GM19351 (cell line): ENCODE data around the gene PLXNA2.

Experiments used
- ATAC-seq: cut with Tn5 transposase; IDR thresholded peaks from one replicate; pipeline ENCODE4 v1.9.1; 2021; ENCODE audit warnings: mild to moderate bottlenecking, moderate library complexity; ENCODE audit not compliant: unreplicated experiment

Gene PLXNA2

DNA sequence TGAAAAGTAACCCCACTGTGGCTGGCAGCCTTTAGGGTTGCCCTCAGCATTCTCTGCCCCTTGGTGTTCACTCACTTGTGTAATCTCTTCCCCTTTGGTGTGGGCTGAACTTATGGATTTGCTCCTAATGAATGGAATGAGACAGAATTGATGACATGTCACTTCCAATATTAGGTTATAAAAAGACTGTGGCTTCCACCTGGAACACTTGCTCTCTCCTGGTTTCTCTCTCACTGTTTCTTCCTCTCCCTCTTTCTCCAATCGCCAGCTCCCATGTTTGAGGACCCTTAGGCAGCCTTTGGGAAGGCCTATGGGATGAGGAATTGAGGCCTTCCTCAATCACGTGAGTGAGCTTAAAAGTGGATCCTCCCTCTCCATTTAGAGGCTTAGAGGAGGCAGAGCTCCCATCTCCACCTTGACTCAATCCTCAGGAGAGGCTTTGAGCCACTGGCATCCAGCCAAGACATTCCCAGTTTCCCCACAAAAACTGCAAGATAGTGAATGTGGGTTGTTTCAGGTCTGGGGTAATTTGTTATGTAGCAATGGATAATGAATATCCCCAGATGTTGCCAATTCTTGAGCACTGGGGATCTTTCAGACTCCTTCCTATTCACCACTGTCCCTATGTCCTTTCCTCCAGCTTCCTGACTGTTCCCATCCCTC is 237.8 kb downstream of the PLXNA2 start:
- ATAC-seq: no peak

GRCh38 chr1:208004851-208005250 is 239.3 kb downstream of the PLXNA2 start:
- no peak for ATAC-seq

- no peak for ATAC-seq
These were observed 240.9 kb downstream of the PLXNA2 start for GRCh38 chr1:208003241-208003640.

DNA sequence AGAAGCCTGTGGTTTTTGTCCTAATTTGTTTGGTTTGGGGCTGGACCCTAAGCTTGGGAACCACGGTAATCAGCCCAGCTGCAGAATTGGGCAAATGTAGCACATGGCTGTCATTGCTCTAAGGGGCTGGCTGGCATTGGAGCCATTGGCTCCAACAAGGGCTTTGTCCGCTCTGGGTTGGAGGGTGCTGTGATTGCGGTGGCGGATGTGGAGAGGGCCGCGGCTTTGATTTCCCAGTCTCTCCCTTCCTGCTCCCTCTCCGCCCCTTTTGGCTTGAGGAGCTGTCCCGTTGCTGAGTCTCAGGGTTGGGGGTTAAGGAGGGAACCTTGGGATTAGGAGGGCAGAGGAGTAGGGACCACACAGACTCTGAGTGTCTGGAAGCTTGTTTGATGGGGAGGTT is 241.5 kb downstream of the PLXNA2 start:
- ATAC-seq: no peak

DNA sequence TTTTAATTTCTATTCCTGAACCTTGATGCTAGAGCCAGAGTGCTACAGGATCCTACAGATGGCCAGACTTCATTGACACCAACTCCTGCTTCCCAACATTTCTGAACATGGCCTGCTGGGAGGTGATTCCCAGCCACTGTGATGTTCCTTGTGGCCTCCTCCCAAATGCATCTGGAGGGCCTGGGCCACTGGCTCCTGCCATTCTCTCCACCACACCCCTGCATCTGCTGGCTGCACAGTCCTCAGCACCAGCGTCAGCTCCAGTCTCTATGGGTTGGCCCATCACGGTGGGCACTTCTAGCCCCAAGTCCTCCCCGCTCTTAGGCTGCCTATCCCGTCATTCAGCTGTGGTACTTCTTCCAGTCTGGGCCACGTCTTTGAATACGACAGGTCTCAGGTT is 242.1 kb downstream of the PLXNA2 start:
- ATAC-seq: no peak

- ATAC-seq: no peak
These were observed 243.7 kb downstream of the PLXNA2 start for GRCh38 chr1:208000504-208000903.

DNA sequence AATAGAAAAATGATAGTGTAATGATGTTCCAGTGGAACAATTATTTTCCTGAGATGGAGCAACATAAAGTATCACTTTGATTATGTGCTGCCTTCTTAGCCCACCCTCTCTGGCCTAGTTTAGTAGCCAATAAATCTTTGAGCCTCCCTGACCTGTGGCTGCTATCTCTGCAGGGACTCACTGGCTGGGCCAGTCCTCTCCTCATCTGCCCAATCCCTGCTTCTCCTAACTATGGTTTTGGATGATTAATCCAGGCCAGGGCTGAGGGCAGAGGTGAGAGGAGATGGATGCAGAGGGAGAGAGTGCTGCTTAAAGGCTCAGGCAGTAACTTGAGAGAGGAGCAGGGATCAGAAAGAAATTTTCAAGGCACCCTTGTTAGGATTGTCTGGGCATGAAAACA is 244.2 kb downstream of the PLXNA2 start:
- ATAC-seq: no peak

DNA sequence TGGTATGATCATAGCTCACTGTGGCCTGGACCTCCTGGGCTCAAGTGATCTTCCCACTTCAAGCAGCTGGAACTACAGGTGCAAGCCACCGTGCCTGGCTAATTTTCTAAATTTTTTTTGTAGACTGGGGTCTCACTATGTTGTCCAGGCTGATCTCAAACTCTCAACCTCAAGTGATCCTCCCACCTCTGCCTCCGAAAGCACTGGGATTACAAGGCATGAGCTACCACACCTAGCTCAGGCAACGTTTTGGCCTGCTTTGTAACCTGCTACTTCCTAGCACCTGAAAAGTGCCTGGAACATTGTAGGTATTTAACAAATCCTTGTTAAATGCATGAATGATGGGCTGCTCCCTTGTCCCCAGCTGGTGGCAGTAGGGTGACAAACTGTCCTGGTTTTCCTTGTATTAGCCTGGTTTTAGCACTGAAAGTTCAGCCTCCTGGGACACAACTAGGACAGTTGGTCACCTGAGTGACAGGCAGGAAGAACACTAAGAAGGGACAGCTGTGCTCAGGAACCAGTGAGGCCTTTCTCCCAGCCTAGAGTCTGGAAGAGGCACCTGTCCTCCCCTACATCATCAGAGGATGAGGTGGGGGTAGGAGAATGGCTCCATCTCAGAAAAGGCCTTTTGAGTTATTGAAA is 244.8 kb downstream of the PLXNA2 start:
- no peak for ATAC-seq

- ATAC-seq: no peak
These were observed 245.5 kb downstream of the PLXNA2 start for GRCh38 chr1:207998691-207999090.

- ATAC-seq: no peak
These were observed 246.5 kb downstream of the PLXNA2 start for GRCh38 chr1:207997486-207998268.

GRCh38 chr1:207996636-207997035 is 247.5 kb downstream of the PLXNA2 start:
- no peak for ATAC-seq

DNA sequence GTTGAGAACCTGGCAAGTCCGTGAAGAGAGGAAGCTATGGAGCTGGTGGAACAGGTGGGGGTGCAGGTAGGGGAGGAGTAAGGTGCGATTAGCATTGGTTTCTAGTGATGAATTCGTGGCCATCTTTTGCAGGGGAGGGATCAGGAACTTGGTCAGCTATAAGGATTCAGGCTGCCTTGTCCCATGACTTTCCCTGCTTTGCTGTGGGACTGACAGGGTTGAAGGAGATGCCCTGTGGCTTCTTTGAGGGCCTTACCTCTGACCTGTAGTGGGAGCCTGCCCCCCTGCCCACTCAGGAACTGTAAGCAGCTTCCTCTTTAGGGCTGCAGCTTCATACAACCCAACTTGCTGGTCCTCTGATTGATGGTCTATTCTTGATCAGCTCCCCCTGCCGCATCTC is 248.6 kb downstream of the PLXNA2 start:
- ATAC-seq: no peak

DNA sequence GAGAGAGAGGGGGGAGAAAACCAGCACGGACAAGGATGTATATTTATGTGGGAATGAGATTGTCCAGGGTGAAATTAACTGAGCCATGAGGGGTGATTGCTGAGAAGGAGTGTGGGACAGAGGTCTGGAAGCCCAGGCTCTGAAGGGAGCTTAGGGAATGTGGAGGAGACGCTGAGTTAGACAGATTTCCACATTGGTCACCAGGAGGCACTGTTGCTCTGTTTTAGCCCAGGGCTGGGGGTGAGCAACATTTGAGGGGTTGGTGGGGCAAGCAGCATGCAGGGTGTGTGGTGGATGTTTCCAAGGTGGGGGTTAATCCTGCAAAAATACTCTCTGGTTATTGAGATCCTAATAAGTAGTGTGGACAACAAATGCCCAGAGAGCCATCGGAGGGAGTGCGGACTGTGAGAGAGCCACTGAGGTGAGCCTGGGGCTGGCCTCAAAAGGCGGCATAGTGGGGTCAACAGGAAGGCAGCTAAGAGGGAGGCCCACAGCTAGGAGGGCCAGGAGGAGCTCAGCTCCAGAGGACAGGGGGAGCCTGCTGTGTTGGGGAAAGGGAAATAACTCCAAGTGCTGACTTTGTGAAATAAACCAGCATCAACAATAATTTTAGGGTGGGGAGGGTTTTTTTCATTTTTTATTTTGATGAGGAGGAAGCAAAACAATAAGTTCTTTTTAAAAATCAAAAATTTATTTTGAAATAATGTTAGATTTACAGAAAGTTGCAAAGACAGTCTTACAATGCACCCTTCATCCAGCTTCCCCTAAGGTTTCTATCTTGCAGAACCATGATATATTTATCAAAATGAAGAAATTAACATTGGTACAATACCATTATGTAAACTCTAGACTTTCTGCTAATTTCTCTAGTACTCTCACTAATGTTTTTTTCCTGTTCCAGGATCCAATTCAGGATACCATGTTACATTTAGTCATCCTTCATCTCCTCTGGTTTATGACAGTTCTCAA is 250.4 kb downstream of the PLXNA2 start:
- no peak for ATAC-seq

DNA sequence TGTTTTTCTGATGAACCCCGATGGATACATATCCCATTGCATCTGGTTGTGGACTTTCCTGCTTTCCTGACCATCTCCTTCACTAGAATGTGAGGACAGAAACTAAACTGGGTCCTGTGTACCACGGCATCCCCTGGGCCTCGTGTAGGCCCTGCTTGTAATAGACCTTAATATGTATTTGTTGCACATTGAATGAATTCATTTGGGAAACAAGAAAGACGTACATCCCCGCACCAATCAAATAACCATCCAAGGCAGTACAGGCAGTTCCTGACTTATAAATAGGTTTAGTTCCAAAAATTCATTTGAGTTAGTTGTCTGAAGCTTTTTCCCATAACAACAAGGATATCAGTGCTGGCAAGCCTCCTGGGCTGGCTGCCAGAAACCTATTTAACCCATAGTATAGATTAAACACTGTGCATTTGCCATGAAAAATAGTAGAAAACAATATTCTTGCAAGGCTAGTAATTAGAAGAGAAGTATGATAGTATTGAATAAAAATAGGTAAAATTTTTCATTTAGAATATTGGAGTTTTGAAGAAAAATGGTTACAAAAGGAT is 251.4 kb downstream of the PLXNA2 start:
- no peak for ATAC-seq

DNA sequence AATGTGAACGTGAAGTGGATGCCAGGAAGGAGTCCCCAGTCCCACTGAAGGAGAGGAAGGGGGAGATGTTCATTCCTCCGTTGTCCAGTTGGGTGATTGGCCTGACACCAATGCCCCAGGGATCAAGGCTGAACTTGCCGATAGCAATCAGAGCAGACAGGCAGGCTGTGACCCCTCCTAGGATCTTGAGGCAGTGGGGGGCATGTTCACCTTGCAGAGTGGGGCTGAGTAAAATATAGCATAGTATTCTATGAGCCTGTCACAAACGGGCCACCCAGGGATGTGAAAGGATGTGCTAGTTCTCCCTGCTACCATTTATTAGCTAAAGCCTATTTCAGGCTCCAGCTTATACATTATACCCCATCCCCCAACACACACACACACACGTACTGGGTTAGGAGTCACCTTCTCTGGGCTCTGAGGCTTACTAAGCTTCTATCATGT is 252.6 kb downstream of the PLXNA2 start:
- no peak for ATAC-seq

DNA sequence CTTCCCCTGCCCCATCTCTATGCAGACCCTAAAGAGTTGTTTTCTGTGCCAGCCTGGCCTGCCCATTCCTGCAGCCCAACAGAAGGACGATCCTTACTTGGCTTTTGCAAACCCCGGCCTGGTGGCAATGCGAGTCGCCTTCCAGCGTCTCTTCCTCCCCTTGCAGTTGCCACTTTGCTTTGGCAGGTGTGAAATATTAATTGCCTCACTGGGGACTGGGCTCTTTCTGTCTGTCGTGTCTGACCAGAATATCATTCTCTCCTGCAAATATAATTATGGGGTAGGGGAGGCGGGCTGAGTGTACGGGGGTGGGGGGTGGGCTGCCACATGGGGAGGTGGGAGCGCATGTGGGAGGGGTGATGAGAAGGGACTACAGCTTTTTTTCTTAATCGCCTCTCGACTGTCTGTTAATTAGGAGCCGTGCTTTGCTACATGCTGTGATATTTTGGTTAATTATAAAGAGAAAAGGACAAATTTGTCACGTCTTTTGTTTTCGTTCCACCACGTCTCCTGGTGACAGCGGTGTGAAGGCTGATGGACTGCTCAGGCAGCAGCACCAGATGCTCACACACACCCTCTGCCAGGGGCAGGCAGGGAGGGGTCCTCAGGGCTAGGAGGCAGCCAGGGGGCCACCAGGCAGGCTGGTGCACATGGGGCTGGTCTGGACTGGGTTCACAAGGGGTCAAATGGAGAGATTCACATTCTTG is 253.2 kb downstream of the PLXNA2 start:
- no peak for ATAC-seq

DNA sequence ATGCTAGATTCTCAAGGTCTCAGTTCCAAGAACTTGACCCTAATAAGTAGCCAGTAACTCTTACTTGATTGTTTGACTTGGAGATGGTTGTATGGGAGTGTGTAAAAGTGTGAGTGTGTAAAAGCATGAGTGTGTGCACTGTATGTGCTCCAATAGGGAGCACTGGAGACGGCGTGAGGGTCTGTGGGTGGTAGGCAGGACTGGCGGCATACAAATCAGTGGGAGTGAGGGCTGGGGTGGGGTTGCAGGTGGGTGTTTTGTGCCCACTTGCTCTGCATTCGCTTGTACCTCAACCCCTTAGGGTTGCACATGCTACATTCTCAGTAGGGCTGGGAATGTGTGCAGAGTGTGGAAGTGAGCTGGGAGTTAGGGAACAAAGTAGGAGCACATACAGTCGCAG is 253.7 kb downstream of the PLXNA2 start:
- ATAC-seq: no peak

DNA sequence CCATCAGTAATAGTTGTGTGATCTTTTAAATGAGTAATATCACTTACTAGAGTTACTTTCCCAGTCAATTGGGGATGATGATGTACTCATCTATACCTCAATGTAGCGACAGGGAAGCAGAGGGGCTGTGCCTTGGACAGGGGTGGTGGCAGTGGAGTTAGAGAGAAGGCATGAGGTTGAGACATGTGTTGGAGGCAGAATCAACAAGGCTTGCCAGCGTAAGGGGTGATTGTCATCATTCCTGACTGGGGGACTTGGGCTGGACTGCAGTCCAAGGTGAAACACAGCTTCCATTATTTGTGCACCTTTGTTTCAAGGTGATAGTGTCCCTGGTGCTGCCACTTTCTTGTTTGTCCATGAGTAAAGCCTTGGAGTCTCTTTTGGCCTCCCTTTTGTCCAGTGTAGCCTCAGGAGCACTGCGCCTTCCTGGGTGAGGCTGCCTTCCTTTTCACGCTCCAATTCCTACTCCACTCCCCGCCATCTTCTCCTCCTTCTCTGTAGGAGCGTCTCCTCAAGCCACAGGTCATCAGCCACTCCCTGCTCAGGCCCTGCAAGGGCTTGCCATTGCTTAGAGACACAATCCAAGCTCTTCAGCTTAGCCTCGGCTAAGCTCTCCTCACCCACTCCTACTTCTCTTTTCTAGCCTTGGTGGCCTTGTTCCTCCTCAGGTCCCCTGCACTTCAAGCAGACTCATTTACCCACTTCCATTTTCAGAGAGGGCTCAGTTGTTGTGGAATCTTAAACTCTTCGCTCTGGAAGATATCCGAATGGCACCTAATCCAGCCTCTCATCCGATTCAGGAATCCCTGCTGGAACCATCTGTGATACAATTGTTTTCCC is 255.6 kb downstream of the PLXNA2 start:
- no peak for ATAC-seq

GRCh38 chr1:207987164-207987563 is 257.0 kb downstream of the PLXNA2 start:
- no peak for ATAC-seq
